Effector CD4-positive, alpha-beta T cell (primary cell): ENCODE measurements around the gene PWP1.
"Not testable (repeated sequence)": the region's sequence is repeated elsewhere in the genome, so short reads cannot be mapped to it uniquely, and the experiment has no call there.

Source experiments
- DNase-seq: peaks from one replicate; pipeline ENCODE4 v3.0.0-alpha.2; 2020

The PWP1 gene

GRCh38 chr12:107668320-107669098, 17.1 kb upstream of the PWP1 start:
- no peak for DNase-seq

GRCh38 chr12:107669946-107670345, 15.7 kb upstream of the PWP1 start:
- DNase-seq = no peak

DNA sequence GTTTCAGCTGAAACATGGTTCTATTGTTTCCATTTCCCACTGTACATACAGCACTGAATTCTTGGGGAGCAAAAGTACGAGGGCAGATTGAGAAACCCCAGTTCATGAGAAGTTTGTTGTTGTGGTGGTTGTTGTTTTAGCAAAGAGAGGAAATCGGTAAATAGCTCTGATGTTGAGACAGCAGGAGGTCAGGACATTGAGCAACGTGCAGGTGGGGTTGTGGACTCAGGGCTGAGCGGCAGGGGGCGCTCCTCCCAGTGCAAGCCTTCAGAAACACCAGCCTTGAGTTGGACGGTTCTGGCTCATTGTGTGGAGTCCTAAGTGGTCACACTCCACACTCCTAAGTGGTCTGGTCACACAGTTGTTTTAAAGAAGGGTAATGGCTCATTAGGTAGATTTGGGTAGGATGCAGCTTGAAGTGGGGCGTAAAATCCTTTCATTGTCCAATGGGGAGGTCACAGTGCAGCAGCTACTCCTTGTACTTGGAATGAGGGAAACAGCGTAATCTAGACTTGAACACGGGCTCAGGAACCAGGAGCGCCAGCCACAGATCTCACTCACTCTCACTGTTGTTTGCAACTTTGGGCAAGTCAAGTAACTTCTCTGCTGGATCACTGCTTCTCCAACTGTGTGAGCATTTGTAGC, 14.5 kb upstream of the PWP1 start:
- DNase-seq = no peak

- no peak for DNase-seq
Observed at GRCh38 chr12:107677671-107678070, 7.9 kb upstream of the PWP1 start.

DNA sequence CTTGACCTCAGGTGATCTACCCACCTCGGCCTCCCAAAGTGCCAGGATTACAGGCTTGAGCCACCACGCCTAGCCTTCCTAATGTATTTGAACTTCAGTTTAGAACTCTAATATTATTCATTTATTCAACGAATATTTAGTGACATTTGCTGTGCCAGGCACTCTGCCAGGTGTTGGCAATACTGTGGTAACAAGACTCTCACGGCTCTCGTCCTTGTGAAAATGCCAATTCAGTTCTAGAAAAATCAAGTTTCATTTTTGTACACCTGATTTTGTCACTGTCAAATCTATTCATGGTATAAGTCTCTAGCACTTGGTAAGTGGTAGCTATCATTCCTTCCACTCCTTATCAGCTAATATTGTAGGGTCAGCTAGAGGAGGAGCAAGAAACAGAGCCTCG, 6.3 kb upstream of the PWP1 start:
- DNase-seq = no peak

DNA sequence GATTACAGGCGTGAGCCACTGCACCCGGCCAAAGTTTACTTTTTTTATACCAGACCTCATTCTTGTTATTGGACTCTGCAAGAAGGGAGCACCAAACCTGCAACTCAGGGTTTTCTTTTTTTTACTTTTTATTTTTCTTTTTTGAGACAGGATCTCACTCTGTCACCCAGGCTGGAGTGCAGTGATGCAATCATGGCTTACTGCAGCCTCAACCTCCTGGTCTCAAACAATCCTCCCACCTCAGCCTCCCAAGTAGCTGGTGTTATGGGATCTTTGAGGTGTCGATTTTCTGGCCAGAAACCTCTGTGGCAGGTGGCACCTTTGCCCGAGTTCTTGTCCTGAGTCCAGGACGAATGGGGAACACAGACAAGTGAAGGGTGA, 4.2 kb upstream of the PWP1 start:
- no peak for DNase-seq

DNA sequence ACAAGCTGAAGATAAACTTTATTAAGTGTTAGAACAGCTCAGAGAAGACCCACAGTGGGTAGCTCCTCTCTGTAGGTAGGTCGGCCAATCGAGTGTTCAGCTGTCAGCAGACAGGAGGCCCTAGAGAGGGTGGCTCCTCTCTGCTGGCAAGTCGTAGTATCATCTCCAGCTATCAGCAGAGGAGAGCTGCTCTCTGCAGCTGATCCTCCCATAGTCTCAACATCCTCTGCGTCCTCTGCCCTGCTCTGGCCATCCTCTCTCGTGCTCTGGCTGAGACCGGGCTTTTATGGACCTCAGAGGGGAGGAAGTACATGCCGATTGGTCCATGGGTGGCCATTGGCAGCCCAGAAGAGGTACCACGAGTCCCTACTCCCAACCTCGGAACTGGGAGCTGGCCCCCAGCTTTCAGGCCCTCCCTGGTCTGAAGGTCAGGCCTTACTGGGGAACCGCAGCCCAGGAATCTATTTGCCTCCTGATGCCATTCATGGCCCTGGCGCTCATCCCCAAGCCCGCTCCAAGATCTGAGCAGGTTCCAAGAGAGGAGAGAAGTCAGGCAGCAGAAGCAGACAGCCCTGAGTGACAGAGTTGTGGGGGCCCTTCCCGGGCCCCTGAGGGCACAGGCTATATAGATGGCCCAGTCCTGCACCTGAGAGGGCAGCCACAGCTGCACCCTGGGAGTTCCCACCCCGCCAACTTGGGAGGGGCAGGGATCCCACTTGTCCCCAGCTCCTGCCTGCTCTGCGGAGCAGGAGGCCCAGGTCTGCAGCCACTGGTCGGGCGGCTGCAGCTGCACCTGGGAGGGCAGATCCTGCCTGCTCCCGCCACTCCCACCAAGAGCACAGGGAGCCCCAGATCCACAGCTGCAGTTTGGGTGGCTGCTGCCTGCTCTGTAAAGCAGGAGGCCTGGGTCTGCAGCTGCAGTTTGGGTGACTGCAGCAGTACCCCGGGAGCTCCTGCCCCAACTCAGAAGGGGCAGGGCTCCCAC, 3.5 kb upstream of the PWP1 start:
- DNase-seq = no peak

GRCh38 chr12:107684029-107684795, 1.4 kb upstream of the PWP1 start:
- no peak for DNase-seq

DNA sequence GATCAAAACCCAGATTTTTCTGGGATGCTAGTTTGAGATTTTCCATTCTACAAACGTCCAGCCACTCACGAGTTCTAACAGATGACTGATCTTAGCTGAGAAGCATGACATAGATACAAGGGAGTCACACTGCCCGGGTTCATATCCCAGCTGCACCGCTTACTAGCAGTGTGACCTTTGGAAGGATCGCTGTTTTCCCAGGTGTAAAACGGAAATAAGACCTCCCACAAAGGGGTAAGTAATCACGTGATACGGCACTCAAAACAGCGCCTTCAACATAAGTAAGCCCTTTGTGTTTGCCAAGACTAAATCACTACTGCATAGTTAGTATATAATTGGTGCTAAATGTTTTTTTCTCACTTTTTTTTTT, 624 bp upstream of the PWP1 start:
- DNase-seq = no peak

DNA sequence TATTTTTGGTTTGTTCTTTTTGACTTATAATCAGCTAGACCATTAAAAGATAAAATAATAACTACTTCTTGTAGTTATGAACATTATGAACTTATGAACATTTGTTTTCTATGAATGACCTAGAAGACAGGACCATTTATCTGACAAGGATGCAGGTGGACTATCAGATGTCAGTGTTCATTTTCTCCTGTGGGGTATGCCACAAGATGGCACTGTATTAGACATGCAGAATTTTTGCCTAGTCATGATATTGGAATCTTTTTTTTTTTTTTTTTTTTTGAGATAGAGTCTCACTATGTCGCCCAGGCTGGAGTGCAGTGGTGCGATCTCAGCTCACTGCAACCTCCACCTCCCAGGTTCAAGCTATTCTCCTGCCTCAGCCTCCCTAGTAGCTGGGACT, 10.2 kb downstream of the PWP1 start:
- not testable (repeated sequence) for DNase-seq

DNA sequence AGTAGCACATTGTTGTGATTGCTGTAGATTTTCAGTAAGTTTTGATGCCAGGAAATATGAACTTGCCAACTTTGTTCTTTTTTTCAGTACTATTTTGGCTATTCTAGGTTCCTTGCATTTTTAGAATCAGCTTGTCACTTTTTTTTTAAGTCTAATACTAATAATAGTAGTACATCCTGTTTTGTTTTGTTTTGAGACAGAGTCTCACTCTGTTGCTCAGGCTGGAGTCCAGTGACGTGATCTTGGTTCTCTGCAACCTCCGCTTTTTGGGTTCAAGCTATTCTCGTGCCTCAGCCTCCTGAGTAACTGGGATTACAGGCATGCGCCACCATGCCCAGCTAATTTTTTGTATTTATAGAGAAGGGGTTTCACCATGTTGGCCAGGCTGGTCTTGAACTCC, 16.5 kb downstream of the PWP1 start:
- DNase-seq = no peak

GRCh38 chr12:107704041-107704440, 18.4 kb downstream of the PWP1 start:
- no peak for DNase-seq

DNA sequence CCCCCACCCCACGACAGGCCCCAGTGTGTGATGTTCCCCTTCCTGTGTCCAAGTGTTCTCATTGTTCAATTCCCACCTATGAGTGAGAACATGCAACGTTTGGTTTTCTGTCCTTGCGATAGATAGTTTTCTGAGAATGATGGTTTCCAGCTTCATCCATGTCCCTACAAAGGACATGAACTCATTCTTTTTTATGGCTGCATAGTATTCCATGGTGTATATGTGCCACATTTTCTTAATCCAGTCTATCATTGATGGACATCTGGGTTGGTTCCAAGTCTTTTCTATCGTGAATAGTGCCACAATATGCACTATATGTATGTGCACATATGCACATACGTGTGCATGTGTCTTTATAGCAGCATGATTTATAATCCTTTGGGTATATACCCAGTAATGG, 19.9 kb downstream of the PWP1 start:
- DNase-seq = not testable (repeated sequence)

GRCh38 chr12:107715780-107716179, 30.2 kb downstream of the PWP1 start:
- no peak for DNase-seq

GRCh38 chr12:107718606-107719005, 33.0 kb downstream of the PWP1 start:
- no peak for DNase-seq

DNA sequence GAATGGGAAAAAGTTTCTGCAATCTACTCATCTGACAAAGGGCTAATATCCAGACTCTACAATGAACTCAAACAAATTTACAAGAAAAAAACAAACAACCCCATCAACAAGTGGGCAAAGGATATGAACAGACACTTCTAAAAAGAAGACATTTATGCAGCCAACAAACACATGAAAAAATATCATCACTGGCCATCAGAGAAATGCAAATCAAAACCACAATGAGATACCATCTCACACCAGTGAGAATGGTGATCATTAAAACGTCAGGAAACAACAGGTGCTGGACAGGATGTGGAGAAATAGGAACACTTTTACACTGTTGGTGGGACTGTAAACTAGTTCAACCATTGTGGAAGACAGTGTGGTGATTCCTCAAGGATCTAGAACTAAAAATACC, 41.7 kb downstream of the PWP1 start:
- not testable (repeated sequence) for DNase-seq

DNA sequence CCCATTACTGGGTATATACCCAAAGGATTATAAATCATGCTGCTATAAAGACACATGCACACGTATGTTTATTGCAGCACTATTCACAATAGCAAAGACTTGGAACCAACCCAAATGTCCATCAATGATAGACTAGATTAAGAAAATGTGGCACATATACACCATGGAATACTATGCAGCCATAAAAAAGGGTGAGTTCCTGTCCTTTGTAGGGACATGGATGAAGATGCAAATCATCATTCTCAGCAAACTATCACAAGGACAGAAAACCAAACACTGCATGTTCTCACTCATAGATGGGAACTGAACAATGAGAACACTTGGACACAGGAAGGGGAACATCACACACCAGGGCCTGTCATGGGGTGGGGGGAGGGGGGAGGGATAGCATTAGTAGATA, 42.1 kb downstream of the PWP1 start:
- DNase-seq = not testable (repeated sequence)

- DNase-seq = no peak
Observed at GRCh38 chr12:107730618-107731341, 45.2 kb downstream of the PWP1 start.

DNA sequence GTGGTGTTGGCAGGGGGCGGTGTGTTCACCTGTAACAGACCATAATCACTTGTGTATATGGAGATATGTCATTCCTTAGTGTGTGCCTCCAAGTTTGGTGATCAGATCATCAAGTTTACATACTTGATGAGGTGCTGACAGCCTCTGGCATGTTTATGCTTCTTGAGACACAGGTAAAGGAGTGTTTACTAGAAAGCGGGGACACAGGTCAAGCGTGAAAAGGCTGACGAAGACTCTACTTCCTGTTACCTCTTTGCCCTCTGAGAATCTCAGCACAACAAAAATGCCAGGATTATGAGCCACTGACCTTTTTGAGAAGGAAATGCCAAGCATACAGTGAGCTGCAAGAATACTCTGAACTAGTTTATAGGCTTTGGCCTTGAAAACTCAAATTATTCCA, 45.8 kb downstream of the PWP1 start:
- no peak for DNase-seq

DNA sequence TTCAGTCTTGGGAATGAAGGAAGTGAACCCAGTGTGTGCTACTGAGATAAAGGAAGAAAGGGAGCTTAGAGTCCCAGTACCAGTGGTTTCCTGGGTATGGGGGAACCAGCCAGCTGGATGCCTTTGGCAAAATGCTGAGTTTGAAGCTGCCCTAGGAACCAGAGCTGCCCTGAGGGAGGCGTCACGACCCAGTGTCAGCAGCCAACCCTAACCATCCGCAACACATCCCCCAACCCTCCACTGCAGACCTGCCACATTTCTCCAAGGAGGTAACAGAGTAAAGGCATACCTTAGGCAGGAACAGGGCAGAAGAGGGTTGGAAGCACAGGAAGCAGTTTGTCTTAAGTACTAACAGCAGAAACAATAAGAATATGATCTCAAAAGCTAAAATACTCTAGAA, 46.8 kb downstream of the PWP1 start:
- no peak for DNase-seq

DNA sequence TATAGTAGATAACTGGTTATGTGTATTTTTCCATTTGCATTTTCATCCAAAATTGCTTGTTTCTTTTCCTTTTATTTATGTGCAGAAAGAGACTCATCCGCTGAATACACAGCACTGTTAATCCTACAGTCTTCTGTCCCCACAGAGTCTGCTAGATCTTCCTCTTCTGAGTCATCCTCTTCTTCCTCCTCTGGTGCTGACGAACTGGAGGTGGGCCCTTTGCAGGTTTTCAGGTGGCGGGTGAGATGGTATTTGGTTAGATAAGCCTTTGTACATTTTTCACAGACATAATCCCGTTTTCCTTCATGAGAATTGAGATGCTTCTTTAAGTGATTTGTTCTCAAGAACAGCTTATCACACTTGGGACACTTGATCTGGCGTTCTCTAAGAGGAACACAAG, 48.5 kb downstream of the PWP1 start:
- no peak for DNase-seq

- no peak for DNase-seq
Observed at GRCh38 chr12:107735763-107736162, 50.2 kb downstream of the PWP1 start.
